Measurements from ENCODE around the gene PDCD2L. TPM values are rescaled to one million over a fixed set of nuclear protein-coding genes. Genes with fewer than 3 reads are reported as not detected.
"Not testable (repeated sequence)": the region's sequence is repeated elsewhere in the genome, so short reads cannot be mapped to it uniquely, and the experiment has no call there.

The PDCD2L gene
- total and polyA plus RNA-seq, 7 donors = 12.3 to 30.2 (median 20.0) TPM

DNA sequence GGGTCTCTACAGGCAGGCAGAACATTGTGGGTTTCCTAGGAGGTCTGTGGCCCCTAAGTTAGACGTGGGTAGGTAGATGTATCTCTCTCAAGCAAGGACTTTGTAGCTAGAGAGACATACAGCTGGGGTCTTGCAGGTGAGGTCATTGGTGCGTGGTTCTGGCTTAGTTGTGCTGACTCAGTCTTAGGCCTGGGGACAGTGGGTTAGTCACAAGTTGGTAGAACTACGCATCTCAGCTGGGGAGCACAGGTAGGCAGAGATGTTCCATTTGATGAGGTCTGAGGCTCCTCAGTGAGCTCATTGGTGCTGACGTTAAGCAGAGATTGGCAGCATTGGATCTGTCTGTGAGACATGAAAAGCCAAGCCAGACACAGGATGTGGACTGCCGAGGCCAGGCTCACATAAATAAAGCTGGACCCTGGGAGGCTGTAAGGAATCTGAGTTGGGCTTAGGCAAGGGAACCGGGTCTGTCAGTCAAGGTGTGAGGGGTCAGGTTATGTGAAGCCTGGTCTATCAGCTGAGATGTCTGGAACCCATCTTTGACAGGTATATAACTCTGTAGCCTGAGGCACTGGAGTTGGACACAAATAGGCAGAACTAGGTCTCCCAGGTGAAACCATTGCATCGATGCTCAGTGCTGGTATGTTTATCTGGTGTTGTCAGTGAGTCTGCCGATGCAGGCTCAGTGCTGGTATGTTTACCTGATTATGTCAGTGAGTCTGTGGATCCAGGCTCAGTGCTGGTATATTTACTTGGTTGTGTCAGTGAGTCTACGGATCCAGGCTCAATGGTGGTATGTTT, 17.4 kb upstream of the PDCD2L start:
- ATAC-seq (no peak), DNase-seq (no peak)
- intact Hi-C loops (cut with DNase I) = no loop called here
- Histone ChIP-seq H3K9me3 (no peaks in the 10 kb centered on the region), H3K27ac (no peak overlapping the region), H3K4me3 (no peak overlapping the region), H3K4me1 (peaks cover 4% of the 10 kb centered on the region), H3K36me3 (ENCODE audit: insufficient read depth in 1 of 2, low read depth in 1 of 2) (peaks cover 12 to 100% of the 10 kb centered on the region in 2 donors), H3K27me3 (ENCODE audit: insufficient read depth in 3 of 3, low read length in 2 of 3) (no peaks in the 10 kb centered on the region)
- TF ChIP-seq CTCF (IDR thresholded peaks at IDR 0.05) = no peak
- 82 to 92% (median 86%) methylated on average over 9 of the region's 9 CpGs for whole genome bisulfite sequencing, 3 donors

- no peak for ATAC-seq
- no peak overlapping the region for H3K27ac ChIP-seq
- no peak for DNase-seq
- H3K4me1 ChIP-seq = peaks cover 1% of the 10 kb centered on the region
- WGBS, 3 donors = 76 to 84% (median 80%) methylated on average over 1 of the region's 1 CpG
- H3K36me3 ChIP-seq (ENCODE audit: insufficient read depth in 1 of 2, low read depth in 1 of 2) = peaks cover 12 to 94% of the 10 kb centered on the region in 2 donors
- H3K4me3 ChIP-seq = no peak overlapping the region
- H3K27me3 ChIP-seq (ENCODE audit: insufficient read depth in 3 of 3, low read length in 2 of 3) = no peaks in the 10 kb centered on the region
- H3K9me3 ChIP-seq = no peaks in the 10 kb centered on the region
- no peak for TF ChIP-seq CTCF (IDR thresholded peaks at IDR 0.05)
- intact Hi-C loops (cut with DNase I) = no loop called here
Measured at GRCh38 chr19:34387446-34387810, 16.8 kb upstream of the PDCD2L start.

- H3K27ac ChIP-seq; DNase-seq; intact Hi-C loops (cut with DNase I); ATAC-seq; H3K9me3 ChIP-seq; H3K27me3 ChIP-seq (ENCODE audit: insufficient read depth in 3 of 3, low read length in 2 of 3); H3K4me3 ChIP-seq: not testable (repeated sequence)
- WGBS, 3 donors = 93 to 100% (median 98%) methylated on average over 2 of the region's 2 CpGs
- H3K36me3 ChIP-seq (ENCODE audit: insufficient read depth in 1 of 2, low read depth in 1 of 2) = peaks cover 9 to 89% of the 10 kb centered on the region in 2 donors
- peaks cover 12% of the 10 kb centered on the region for H3K4me1 ChIP-seq
Measured at GRCh38 chr19:34388745-34389144, 15.5 kb upstream of the PDCD2L start.

DNA sequence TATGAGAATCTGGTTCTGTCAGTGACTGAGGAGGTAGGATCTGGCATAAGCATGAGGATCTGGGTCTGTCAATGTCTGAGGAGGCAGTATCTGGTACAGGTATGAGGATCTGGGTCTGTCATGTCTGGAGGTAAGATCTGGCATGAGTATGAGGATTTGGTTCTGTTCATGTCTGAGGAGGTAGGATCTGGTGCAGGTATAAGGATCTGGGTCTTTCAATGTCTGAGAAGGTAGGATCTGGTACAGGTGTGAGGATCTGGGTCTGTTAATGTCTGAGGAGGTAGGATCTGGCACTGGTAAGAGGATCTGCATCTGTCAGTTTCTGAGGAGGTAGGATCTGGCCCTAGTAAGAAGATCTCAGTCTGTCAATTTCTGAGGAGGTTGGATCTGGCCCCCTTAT, 12.4 kb upstream of the PDCD2L start:
- H3K27me3 ChIP-seq (ENCODE audit: insufficient read depth in 3 of 3, low read length in 2 of 3) = no peaks in the 10 kb centered on the region
- peaks cover 5 to 87% of the 10 kb centered on the region in 2 donors for H3K36me3 ChIP-seq (ENCODE audit: insufficient read depth in 1 of 2, low read depth in 1 of 2)
- ATAC-seq (peak in 1 of 4 donors; percentile 13), DNase-seq (no peak)
- no peak overlapping the region for H3K27ac ChIP-seq
- no peak overlapping the region for H3K4me3 ChIP-seq
- H3K9me3 ChIP-seq = no peaks in the 10 kb centered on the region
- intact Hi-C loops (cut with DNase I) = no loop called here
- peaks cover 12% of the 10 kb centered on the region for H3K4me1 ChIP-seq
- TF ChIP-seq CTCF (IDR thresholded peaks at IDR 0.05) = no peak

- H3K4me3 ChIP-seq = no peak overlapping the region
- H3K9me3 ChIP-seq = no peaks in the 10 kb centered on the region
- WGBS, 3 donors = 32 to 61% (median 45%) methylated on average over 11 of the region's 11 CpGs
- intact Hi-C loops (cut with DNase I) = no loop called here
- H3K27ac ChIP-seq = peak overlapping the region; percentile 58
- peak; percentile 20 to 31 (median 28) for ATAC-seq
- no peak for DNase-seq
- peaks cover 0 to 87% of the 10 kb centered on the region in 2 donors for H3K36me3 ChIP-seq (ENCODE audit: insufficient read depth in 1 of 2, low read depth in 1 of 2)
- no peak for TF ChIP-seq CTCF (IDR thresholded peaks at IDR 0.05)
- no peaks in the 10 kb centered on the region for H3K27me3 ChIP-seq (ENCODE audit: insufficient read depth in 3 of 3, low read length in 2 of 3)
- H3K4me1 ChIP-seq = peaks cover 12% of the 10 kb centered on the region
Measured at GRCh38 chr19:34393031-34393430, 11.2 kb upstream of the PDCD2L start.

Data from psoas muscle (tissue), 8 donors.